NCI-H1417 treated with DMSO at 0.1 percent for 48 hours (cell line): ENCODE measurements around the gene GOLGA6L10.
"Not testable (repeated sequence)": the region's sequence is repeated elsewhere in the genome, so short reads cannot be mapped to it uniquely, and the experiment has no call there.

Experiments
- DNase-seq: peaks from one replicate; lab custom pipeline; 2025; lab: John Stamatoyannopoulos, UW

GOLGA6L10 gene

GRCh38 chr15:82343851-82344250 lies 5.4 kb downstream of the GOLGA6L10 start:
- not testable (repeated sequence) for DNase-seq

DNA sequence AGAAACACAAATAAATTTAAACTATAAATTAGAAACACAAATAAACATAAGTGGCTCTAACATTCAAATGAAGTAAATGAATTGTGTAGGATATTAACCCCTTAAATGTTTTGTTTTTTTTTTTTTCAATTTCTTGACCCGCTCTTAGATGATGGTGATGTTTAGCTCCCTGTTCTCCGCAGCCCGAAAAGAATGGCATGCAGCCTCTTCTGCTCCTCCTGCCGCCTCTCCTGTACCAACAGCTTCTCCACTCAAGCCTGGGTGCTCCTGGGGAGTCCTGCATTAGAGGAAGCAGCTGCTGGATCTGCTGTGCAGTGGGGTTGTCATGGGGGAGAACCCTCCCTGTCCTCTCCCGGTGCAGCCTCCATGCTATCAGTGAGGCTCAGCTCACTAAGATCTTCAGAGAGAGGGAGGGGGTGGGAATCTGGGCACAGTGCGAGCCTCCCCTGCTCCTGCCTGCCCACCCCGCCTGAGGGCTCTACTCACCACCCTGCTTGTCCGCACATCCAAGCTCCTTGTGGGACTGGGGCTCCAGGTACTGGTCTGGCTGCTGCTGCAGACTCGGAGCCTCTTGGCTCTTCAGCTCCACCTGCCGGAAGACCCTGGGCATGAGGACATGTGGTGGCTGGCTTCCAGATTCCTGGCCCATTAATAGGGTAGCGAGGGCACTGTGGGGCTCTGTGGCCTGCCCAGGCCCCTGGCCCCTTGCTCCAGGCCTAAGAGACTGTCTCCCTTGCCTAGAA lies 6.5 kb downstream of the GOLGA6L10 start:
- not testable (repeated sequence) for DNase-seq

DNA sequence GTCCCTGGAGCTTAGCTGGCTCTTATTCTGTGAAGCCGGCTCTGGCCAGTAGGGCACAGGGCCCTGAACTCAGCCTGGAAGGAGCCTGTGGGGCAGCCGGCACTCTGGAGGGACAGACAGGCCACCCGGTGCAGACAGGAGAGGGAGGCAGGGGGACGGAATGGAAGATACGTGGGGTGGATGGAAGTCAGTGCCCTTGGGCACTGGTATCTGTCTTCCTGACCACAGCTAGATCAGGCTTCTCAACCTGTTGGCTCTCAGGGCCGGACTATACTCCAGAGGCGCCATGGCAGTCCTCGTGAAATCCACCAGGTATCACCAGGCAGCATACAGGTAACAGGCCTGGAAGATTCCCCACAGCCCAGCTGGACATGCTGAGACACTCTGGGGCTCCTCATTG lies 10.7 kb downstream of the GOLGA6L10 start:
- DNase-seq, result not testable (repeated sequence)

DNA sequence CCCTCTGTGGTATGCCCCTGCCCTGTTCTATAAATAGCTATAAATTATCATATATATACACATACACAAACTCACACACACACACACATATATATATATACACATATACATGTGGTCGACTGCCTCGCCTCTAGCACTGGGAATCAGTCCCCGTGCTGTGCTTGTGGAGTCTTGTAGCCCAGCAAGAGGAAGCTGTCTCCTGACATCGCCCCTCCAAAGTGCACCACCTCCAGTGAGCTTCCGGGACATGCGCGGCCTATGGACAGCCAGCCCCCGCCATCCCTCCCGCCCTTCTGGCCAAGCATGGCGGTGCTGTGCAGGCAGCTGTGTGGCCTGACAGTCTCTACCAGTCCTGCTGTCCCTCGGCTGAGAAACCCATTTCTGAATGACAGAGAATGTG lies 11.2 kb downstream of the GOLGA6L10 start:
- DNase-seq, result not testable (repeated sequence)

DNA sequence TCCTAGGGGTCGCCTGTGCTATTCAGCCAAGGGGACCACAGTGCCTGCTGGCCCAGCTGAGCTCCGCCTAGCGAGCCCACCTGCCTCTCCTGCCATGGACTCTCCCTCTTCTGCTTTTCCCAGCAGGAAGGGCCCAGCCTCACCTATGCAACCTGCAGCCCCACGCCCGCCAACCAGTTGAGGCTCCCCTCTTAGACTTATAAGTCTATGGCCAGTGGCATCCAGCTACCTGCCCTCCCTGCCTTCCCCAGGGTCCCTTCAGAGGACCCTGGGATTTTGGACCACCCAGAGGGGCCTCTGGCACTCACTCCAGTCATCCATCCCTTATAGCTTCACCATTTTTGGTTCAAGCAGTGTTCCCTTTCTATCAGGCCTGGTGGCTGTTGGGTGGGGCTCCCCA lies 12.2 kb downstream of the GOLGA6L10 start:
- DNase-seq, result not testable (repeated sequence)

- not testable (repeated sequence) for DNase-seq
Measured at GRCh38 chr15:82336180-82336647, 13.1 kb downstream of the GOLGA6L10 start.

DNA sequence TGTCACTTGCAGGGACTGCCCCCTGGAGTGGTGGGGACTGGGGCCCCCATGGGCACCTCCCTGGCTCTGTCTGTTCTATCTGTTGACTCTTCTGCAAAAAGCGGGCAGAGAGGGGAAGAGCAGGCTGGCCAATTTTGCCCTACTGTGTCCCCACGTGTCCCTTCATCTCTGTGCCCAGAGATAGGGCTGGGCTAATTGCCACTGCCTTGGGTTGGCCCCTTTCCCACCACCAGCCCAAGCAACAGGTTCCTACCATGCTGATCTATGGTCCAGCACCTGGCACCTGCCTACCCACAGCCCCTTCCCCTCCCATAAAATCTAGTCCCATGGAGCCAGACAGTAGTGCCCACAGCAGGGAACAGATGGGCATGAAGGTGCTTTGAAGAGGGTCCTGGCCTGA lies 14.3 kb downstream of the GOLGA6L10 start:
- DNase-seq, result not testable (repeated sequence)

DNA sequence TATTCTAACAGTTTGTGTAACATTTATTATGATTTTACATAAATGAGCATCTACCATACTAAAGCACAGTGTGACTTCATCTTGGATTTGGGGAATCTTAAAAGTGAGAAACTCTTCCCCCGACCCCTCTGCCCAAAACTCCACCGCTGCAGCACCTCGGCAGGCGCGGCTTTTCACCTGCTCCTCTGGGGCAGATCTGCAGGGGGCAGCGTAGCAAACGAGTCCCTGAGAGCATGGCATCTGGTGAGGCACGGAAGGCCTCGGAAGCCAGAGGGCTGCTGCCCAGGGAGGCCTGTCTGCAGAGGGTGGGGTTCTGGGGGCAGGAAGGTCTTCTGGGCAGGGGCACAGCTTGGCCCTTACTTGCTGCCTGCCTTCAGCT lies 14.7 kb downstream of the GOLGA6L10 start:
- not testable (repeated sequence) for DNase-seq

- not testable (repeated sequence) for DNase-seq
Measured at GRCh38 chr15:82333603-82334553, 15.4 kb downstream of the GOLGA6L10 start.

DNA sequence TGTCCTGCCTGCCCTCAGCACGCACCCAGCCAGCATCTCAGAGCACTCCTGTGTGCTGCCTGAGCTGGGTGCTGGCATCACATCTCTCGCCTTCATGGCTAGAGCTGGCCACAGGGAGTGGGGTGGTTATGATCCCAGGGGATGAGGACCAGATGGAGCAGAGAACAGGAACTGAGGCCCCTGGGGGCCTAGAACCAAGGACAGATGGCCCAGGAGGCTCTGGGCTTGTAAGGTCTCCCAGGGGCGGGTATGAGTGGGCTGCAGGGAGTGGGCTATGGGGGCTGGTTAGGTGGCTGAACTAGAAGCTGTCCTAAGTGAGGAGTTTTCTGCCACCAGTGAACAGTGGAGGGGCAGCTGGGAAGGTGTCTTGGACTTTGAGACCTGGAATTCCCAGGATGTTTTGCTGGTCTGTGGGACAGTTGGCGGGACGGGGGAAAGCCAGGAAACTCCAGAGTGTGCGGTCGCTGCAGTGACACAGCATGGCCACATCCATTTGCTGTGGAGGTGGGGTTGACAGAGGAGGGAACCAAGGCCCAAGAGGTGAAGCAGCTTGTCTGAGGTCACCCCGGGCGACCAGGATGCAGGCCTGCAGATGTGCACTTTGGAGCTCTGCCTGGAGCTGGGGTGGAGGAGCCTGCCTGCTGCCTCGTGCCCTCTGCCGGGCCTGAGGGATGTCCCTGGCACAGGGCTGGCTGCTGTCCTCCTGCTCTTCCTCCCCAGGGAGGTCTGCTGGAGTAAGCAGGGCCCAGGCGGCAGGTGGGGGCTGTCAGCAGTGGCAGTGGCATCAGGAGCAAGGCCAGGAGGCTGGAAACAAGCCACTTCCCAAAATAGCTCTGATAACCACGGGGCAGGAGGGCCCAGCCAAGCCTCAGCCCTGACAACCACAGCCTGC lies 16.3 kb downstream of the GOLGA6L10 start:
- DNase-seq, result not testable (repeated sequence)

DNA sequence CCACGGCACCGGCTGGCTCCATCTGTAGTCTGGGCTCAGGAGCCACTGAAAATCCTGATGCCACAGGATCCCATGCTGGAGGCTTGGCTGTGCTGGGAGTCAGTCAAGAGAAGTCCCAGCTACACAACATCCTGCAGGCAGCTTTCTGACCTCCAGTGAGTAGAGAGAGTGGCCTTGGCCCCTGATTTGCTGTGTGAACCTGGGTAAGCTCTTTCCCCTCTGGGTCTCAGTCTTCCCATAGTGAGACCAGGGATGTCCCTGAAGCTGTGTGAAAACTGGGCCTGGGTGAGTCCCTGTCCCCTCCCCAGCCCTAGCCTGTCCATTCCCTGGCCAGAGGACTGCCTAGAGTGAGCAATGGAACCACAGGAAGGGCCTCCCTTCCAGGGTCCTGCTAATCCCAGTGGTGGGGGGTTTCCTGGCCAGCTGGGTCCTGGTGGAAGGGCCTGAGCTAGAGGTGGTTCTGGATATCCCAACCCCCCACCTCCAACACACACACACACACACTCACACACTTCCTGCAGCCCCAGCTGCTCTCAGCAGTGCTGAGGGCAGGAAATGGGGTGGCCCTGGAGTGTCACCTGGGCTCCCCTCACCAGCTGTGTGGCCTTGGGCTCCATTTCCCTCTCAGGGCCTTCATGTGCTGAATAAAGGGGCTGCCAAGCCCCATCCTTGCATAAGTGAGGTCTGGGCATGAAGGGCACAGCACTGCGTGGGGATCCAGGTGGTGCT lies 17.5 kb downstream of the GOLGA6L10 start:
- not testable (repeated sequence) for DNase-seq

DNA sequence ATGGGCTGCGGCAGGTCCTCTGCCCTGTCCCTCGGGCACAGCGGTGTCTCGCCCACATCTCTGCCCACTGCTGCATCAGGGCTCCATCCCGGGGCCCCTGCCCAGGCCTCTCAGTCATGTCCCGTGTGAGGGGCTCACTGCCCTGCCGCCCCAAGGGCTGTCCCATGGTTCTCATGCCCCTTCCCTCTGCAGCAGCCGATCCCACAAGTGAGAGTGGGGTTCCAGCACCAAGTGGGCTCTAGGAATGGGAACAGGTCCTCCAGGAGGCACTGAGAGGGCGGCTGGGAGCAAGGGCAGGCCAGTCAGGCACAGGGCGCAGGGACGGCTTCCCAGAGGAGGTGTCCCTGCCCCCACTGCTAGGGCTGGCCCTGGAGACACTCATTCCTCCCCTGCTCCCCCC lies 18.4 kb downstream of the GOLGA6L10 start:
- DNase-seq, result not testable (repeated sequence)

DNA sequence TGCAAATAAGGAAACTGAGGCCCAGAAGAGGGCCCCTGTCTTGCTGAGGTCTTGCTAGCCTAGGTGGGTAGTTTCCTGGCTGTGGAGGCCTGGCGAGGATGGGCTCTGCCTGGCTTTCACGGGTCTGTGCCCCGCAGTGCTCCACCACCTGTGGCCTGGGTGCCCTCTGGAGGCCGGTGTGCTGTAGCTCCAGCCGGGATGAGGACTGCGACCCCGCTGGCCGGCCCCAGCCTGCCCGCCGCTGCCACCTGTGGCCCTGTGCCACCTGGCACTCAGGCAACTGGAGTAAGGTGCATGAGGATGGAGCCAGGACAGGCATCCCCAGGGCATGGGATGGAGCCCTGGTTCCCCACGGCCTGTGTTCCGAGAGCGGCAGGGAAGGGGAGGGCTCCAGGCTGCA lies 20.2 kb downstream of the GOLGA6L10 start:
- DNase-seq, result not testable (repeated sequence)

- not testable (repeated sequence) for DNase-seq
Measured at GRCh38 chr15:82327372-82327771, 21.9 kb downstream of the GOLGA6L10 start.

GRCh38 chr15:82326896-82327295 lies 22.4 kb downstream of the GOLGA6L10 start:
- DNase-seq, result not testable (repeated sequence)

DNA sequence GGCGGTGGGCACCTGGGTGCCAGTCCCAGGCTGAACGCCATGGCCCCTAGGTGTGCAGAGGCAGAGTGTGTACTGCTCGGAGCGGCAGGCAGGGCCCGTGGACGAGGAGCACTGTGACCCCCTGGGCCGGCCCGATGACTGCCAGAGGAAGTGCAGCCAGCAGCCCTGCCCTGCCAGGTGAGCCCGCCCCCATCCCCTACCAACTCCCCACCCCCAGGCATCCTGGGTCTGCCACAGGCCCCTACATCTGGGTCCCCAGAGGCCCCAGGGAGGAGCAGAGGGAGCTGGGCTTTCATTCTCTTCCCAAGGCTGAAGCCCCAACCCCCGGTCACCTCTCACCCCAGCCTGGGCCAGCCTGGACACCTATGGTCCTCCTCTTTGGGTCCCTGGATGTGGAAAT lies 23.6 kb downstream of the GOLGA6L10 start:
- not testable (repeated sequence) for DNase-seq

DNA sequence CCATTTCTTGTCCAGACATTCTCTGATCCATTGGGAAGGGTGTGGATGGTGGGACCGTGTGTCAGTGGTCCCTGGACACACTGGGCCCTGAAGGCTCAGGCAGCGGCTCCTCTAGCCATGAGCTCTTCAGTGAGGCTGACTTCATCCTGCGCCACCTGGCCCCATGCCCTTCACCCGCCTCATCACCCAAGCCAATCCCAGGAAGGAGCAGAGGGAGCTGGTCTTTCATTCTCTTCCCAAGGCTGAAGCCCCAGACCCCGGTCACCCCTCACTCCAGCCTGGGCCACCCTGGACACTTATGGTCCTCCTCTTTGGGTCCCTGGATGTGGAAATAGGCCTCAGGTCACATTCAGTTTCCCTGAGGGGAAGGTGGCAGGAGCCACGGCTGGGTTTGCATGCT lies 24.4 kb downstream of the GOLGA6L10 start:
- DNase-seq, result not testable (repeated sequence)

DNA sequence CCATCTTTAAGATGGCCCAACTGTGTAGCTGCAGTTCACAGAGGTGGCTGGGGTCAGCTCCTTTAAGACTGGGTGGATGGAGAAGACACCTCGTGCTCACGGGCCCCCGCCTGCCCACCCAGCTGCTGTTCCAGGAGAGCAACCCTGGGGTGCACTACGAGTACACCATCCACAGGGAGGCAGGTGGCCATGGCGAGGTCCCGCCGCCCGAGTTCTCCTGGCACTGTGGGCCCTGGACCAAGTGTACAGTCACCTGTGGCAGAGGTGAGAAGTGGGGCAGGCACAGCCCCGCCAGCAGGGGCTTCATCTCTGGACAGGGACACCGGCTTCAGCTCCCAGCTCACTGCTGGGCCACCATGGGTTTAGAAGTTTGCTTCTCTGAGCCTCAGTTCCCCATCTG lies 26.8 kb downstream of the GOLGA6L10 start:
- not testable (repeated sequence) for DNase-seq

DNA sequence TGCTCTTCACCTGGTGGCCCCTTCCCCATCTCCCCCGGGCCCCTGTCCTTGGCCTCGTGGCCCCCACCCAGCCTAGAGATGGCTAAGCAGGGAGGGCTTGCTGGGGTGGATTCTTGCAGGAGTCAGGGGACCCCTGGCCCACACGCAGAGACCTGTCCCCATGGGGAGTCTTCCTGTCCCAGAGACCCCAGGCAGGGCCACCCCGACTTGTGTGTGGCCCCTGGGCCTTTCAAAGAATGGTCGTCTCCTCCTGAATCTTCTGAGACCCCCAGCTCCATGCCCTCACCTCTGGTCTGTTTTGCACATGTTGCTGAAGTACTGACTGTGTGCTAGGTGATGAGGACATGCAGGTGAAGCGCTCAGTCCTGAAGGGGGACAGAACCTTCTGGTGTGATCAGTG lies 28.4 kb downstream of the GOLGA6L10 start:
- DNase-seq, result not testable (repeated sequence)

DNA sequence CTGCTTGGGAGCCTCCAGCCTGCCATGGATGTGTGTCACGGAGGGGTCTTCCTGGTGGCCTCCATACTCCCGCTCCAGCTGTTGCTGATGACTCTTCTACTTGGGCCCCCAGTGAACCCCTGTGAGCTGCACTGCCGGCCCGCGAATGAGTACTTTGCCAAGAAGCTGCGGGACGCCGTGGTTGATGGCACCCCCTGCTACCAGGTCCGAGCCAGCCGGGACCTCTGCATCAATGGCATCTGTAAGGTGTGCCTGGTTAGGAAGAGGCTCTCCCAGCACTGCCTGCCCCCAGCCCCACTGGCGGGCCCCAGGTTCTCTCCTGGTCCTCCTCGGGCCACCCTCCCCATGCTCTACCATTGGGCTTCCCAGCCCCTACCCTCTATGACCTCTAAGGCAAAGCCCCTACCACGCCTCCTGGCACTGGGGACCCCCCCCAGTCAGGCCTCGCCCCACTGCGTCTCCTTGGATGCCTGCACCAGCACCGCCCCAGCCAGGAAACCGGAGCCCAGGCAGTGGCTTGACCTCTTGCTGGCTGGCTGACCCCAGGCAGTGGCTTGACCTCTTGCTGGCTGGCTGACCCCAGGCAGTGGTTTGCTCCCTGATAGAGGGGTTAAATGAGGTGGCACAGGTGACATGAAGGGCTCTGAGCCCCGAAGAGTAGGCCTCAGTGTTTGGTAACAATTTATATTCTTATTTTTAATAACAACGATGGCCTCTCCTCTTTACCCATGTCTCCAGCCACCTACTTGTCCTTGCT lies 29.6 kb downstream of the GOLGA6L10 start:
- DNase-seq, result not testable (repeated sequence)
